ENCODE results near the gene CBR3. TPM values are rescaled to one million over a fixed set of nuclear protein-coding genes. Genes with fewer than 3 reads are reported as not detected.
A peak's percentile ranks its signal among the peaks of the same experiment; 100 is the strongest.
"Not testable (repeated sequence)": the region's sequence is repeated elsewhere in the genome, so short reads cannot be mapped to it uniquely, and the experiment has no call there.

Gene CBR3
- total RNA-seq, 1 experiment from 2014 or later, result 12.9 TPM

GRCh38 chr21:36129219-36129618 is 5.7 kb upstream of the CBR3 start (continued):
- TF ChIP-seq, protein P1, sequence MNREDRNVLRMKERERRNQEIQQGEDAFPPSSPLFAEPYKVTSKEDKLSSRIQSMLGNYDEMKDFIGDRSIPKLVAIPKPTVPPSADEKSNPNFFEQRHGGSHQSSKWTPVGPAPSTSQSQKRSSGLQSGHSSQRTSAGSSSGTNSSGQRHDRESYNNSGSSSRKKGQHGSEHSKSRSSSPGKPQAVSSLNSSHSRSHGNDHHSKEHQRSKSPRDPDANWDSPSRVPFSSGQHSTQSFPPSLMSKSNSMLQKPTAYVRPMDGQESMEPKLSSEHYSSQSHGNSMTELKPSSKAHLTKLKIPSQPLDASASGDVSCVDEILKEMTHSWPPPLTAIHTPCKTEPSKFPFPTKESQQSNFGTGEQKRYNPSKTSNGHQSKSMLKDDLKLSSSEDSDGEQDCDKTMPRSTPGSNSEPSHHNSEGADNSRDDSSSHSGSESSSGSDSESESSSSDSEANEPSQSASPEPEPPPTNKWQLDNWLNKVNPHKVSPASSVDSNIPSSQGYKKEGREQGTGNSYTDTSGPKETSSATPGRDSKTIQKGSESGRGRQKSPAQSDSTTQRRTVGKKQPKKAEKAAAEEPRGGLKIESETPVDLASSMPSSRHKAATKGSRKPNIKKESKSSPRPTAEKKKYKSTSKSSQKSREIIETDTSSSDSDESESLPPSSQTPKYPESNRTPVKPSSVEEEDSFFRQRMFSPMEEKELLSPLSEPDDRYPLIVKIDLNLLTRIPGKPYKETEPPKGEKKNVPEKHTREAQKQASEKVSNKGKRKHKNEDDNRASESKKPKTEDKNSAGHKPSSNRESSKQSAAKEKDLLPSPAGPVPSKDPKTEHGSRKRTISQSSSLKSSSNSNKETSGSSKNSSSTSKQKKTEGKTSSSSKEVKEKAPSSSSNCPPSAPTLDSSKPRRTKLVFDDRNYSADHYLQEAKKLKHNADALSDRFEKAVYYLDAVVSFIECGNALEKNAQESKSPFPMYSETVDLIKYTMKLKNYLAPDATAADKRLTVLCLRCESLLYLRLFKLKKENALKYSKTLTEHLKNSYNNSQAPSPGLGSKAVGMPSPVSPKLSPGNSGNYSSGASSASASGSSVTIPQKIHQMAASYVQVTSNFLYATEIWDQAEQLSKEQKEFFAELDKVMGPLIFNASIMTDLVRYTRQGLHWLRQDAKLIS (CRISPR knock-in tag; IDR thresholded peaks at IDR 0.05; ENCODE audit: borderline replicate concordance), result no peak
- TF ChIP-seq AR (CRISPR knock-in tag; IDR thresholded peaks at IDR 0.05) (no peak), ARID4B (CRISPR knock-in tag; IDR thresholded peaks at IDR 0.05; ENCODE audit: borderline replicate concordance) (no peak), GABPB1 (CRISPR knock-in tag; IDR thresholded peaks at IDR 0.05) (no peak), CREB1 (CRISPR knock-in tag; IDR thresholded peaks at IDR 0.05) (no peak), USF2 (CRISPR knock-in tag; IDR thresholded peaks at IDR 0.05) (no peak), HMGA2 (CRISPR knock-in tag; IDR thresholded peaks at IDR 0.05) (no peak), ZNF263 (CRISPR knock-in tag; IDR thresholded peaks at IDR 0.05; ENCODE audit: low read depth) (no peak), ZNF416 (CRISPR knock-in tag; IDR thresholded peaks at IDR 0.05) (no peak)
- TF ChIP-seq, protein P2, sequence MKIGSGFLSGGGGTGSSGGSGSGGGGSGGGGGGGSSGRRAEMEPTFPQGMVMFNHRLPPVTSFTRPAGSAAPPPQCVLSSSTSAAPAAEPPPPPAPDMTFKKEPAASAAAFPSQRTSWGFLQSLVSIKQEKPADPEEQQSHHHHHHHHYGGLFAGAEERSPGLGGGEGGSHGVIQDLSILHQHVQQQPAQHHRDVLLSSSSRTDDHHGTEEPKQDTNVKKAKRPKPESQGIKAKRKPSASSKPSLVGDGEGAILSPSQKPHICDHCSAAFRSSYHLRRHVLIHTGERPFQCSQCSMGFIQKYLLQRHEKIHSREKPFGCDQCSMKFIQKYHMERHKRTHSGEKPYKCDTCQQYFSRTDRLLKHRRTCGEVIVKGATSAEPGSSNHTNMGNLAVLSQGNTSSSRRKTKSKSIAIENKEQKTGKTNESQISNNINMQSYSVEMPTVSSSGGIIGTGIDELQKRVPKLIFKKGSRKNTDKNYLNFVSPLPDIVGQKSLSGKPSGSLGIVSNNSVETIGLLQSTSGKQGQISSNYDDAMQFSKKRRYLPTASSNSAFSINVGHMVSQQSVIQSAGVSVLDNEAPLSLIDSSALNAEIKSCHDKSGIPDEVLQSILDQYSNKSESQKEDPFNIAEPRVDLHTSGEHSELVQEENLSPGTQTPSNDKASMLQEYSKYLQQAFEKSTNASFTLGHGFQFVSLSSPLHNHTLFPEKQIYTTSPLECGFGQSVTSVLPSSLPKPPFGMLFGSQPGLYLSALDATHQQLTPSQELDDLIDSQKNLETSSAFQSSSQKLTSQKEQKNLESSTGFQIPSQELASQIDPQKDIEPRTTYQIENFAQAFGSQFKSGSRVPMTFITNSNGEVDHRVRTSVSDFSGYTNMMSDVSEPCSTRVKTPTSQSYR (CRISPR knock-in tag; IDR thresholded peaks at IDR 0.05), result no peak

DNA sequence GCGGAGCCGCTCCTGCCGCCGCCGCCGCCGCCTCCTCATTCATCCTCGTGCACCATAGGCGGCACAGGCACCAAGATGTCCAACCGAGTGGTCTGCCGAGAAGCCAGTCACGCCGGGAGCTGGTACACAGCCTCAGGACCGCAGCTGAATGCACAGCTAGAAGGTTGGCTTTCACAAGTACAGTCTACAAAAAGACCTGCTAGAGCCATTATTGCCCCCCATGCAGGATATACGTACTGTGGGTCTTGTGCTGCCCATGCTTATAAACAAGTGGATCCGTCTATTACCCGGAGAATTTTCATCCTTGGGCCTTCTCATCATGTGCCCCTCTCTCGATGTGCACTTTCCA is 4.5 kb upstream of the CBR3 start:
- peak overlapping the region; percentile 81 for H3K4me3 Mint-ChIP-seq
- H3K27me3 Mint-ChIP-seq (ENCODE audit: low read depth), result peaks cover 34% of the 10 kb centered on the region
- POLR2A ChIA-PET; H3K36me3 Mint-ChIP-seq; H3K9me3 Mint-ChIP-seq; ATAC-seq; DNase-seq (ENCODE audit: low spot score): not testable (repeated sequence)
- 0 out of 2 replicates have a peak overlapping the region, but pooled peaks have one; percentile 58 for H3K27ac Mint-ChIP-seq
- H3K4me1 Mint-ChIP-seq, result peaks cover 33% of the 10 kb centered on the region
- CTCF ChIA-PET, result interaction anchor here (0.8 to 1.0 kb wide), 2 partner anchors 9 to 79 kb away, joined by 4 read pairs; no protein-coding TSS in a partner anchor

- H3K27ac Mint-ChIP-seq; POLR2A ChIA-PET; H3K9me3 Mint-ChIP-seq; H3K36me3 Mint-ChIP-seq; DNase-seq (ENCODE audit: low spot score); ATAC-seq: not testable (repeated sequence)
- CTCF ChIA-PET, result interaction anchor here (0.8 to 1.0 kb wide), 2 partner anchors 8 to 79 kb away, joined by 4 read pairs; no protein-coding TSS in a partner anchor
- H3K4me3 Mint-ChIP-seq, result peak overlapping the region; percentile 81
- peaks cover 38% of the 10 kb centered on the region for H3K27me3 Mint-ChIP-seq (ENCODE audit: low read depth)
- peaks cover 35% of the 10 kb centered on the region for H3K4me1 Mint-ChIP-seq
These were observed 4.0 kb upstream of the CBR3 start for GRCh38 chr21:36130839-36131238.

Data from WTC11 (cell line).